ENCODE results near the gene ACAP2. TPM values are rescaled to one million over a fixed set of nuclear protein-coding genes. Genes with fewer than 3 reads are reported as not detected.

ACAP2 gene
- total RNA-seq, 1 donor from 2014 or later: 46.0 TPM

GRCh38 chr3:195259475-195260279, 183.1 kb downstream of the ACAP2 start:
- Histone ChIP-seq H2AFZ (ENCODE audit: low read depth, low read length) (peak overlapping the region; percentile 81), H3K4me3 (ENCODE audit: insufficient read depth, low read depth, low read length) (peak overlapping the region; percentile 52), H3K79me2 (ENCODE audit: insufficient read depth, low read length) (peaks cover 68% of the 10 kb centered on the region), H3K27me3 (ENCODE audit: insufficient read depth, low read length) (no peaks in the 10 kb centered on the region), H3K4me1 (ENCODE audit: insufficient read depth, low read length) (peaks cover 20% of the 10 kb centered on the region), H3K27ac (ENCODE audit: low read depth, low read length) (peak overlapping the region; percentile 86), H3K9ac (ENCODE audit: low read length) (peak overlapping the region; percentile 83), H3K36me3 (ENCODE audit: insufficient read depth, low read length) (no peaks in the 10 kb centered on the region), H3K9me3 (ENCODE audit: insufficient read depth, low read depth, low read length) (no peaks in the 10 kb centered on the region), H3K4me2 (ENCODE audit: low read length) (peak overlapping the region; percentile 100), H4K20me1 (ENCODE audit: insufficient read depth, low read length) (peaks cover 15% of the 10 kb centered on the region)
- no peaks in the 10 kb centered on the region for H3K9me3 Mint-ChIP-seq (ENCODE audit: unreplicated experiment)
- TF ChIP-seq CTCF (IDR thresholded peaks at IDR 0.05; ENCODE audit: insufficient read depth, low read depth, low read length) (peak; percentile 44), EZH2 (IDR thresholded peaks at IDR 0.05; ENCODE audit: insufficient read depth, low read length) (no peak)
- peaks cover 2% of the 10 kb centered on the region for H3K4me1 Mint-ChIP-seq (ENCODE audit: low read depth, unreplicated experiment)
- peaks cover 2% of the 10 kb centered on the region for H3K36me3 Mint-ChIP-seq (ENCODE audit: low read depth, unreplicated experiment)
- H3K27me3 Mint-ChIP-seq (ENCODE audit: low read depth, unreplicated experiment): peaks cover 2% of the 10 kb centered on the region
- DNase-seq (ENCODE audit: low read depth) (peak; percentile 84), FAIRE-seq (no peak)
- no peak overlapping the region for H3K27ac Mint-ChIP-seq (ENCODE audit: unreplicated experiment)
- no peak overlapping the region for H3K4me3 Mint-ChIP-seq (ENCODE audit: unreplicated experiment)

GRCh38 chr3:195259154-195259474, 183.7 kb downstream of the ACAP2 start:
- H3K79me2 ChIP-seq (ENCODE audit: insufficient read depth, low read length): peaks cover 69% of the 10 kb centered on the region
- H3K9ac ChIP-seq (ENCODE audit: low read length): peak overlapping the region; percentile 82
- no peak for TF ChIP-seq CTCF (IDR thresholded peaks at IDR 0.05; ENCODE audit: insufficient read depth, low read depth, low read length)
- TF ChIP-seq EZH2 (IDR thresholded peaks at IDR 0.05; ENCODE audit: insufficient read depth, low read length): no peak
- peaks cover 20% of the 10 kb centered on the region for H3K4me1 ChIP-seq (ENCODE audit: insufficient read depth, low read length)
- DNase-seq (ENCODE audit: low read depth) (peak; percentile 54), FAIRE-seq (no peak)
- peak overlapping the region; percentile 86 for H3K27ac ChIP-seq (ENCODE audit: low read depth, low read length)
- H3K36me3 ChIP-seq (ENCODE audit: insufficient read depth, low read length): no peaks in the 10 kb centered on the region
- Mint-ChIP-seq H3K4me3 (ENCODE audit: unreplicated experiment) (no peak overlapping the region), H3K36me3 (ENCODE audit: low read depth, unreplicated experiment) (peaks cover 2% of the 10 kb centered on the region), H3K27me3 (ENCODE audit: low read depth, unreplicated experiment) (peaks cover 3% of the 10 kb centered on the region), H3K27ac (ENCODE audit: unreplicated experiment) (peak overlapping the region; percentile 47), H3K9me3 (ENCODE audit: unreplicated experiment) (no peaks in the 10 kb centered on the region), H3K4me1 (ENCODE audit: low read depth, unreplicated experiment) (peaks cover 2% of the 10 kb centered on the region)
- H3K27me3 ChIP-seq (ENCODE audit: insufficient read depth, low read length): no peaks in the 10 kb centered on the region
- no peaks in the 10 kb centered on the region for H3K9me3 ChIP-seq (ENCODE audit: insufficient read depth, low read depth, low read length)
- H4K20me1 ChIP-seq (ENCODE audit: insufficient read depth, low read length): peaks cover 15% of the 10 kb centered on the region
- H3K4me2 ChIP-seq (ENCODE audit: low read length): peak overlapping the region; percentile 100
- H3K4me3 ChIP-seq (ENCODE audit: insufficient read depth, low read depth, low read length): peak overlapping the region; percentile 52
- peak overlapping the region; percentile 81 for H2AFZ ChIP-seq (ENCODE audit: low read depth, low read length)
